Transverse colon (tissue), 4 donors: ENCODE measurements around the gene SH2B3. TPM values are rescaled to one million over a fixed set of nuclear protein-coding genes. Genes with fewer than 3 reads are reported as not detected.

Experiments
- DNase-seq: peaks from one replicate; pipeline ENCODE4 v3.0.0-alpha.2; 2019
- H3K27ac ChIP-seq, 4 donors: fragments of 200-600 bp; sonication (generic); 2 replicates each; pipeline ENCODE4 v1.5.1; 2016 to 2018; ENCODE audit warnings: inconsistent platforms in 4 of 4
- H3K27me3 ChIP-seq: fragments of 200-600 bp; sonication (generic); 2 replicates; pipeline ENCODE4 v1.5.1; 2017; ENCODE audit warnings: inconsistent platforms
- H3K36me3 ChIP-seq, 4 donors: fragments of 200-600 bp; sonication (generic); 2 replicates each; pipeline ENCODE4 v1.5.1; 2017 to 2019; ENCODE audit warnings: inconsistent platforms in 4 of 4
- H3K4me1 ChIP-seq, 4 donors: fragments of 200-600 bp; sonication (generic); 2 replicates each; pipeline ENCODE4 v1.5.1; 2017 to 2020; ENCODE audit warnings: inconsistent platforms in 4 of 4
- H3K4me3 ChIP-seq, 4 donors: fragments of 200-600 bp; sonication (generic); 1 replicate in 1 of 4; 2 replicates in 3 of 4; pipeline versions ENCODE4 v1.5.1 to v1.6.1; 2017 to 2019; ENCODE audit warnings: inconsistent platforms in 4 of 4
- H3K9me3 ChIP-seq, 2 donors: fragments of 200-600 bp; sonication (generic); 2 replicates each; pipeline ENCODE4 v1.5.1; 2017 to 2019; ENCODE audit warnings: inconsistent platforms in 2 of 2
- CTCF ChIP-seq, 5 experiments: fragments of 200-600 bp in 3 of 5; fragments of 450-650 bp in 2 of 5; sonication (generic) in 3 of 5; IDR thresholded peaks; 1 replicate in 2 of 5; 2 replicates in 3 of 5; pipeline ENCODE4 v1.5.1; 2016 to 2017; ENCODE audit warnings: antibody characterized with exemption in 5 of 5, inconsistent platforms in 3 of 5, mild to moderate bottlenecking in 2 of 5, moderate library complexity in 1 of 5
- EP300 ChIP-seq: sonication (generic); formaldehyde crosslinking; IDR thresholded peaks from one replicate; pipeline ENCODE4 v1.6.1; 2017; ENCODE audit warnings: antibody characterized with exemption, low read depth
- POLR2A ChIP-seq: fragments of 450-650 bp; IDR thresholded peaks from one replicate; pipeline ENCODE4 v1.6.1; 2016; ENCODE audit warnings: antibody characterized with exemption, mild to moderate bottlenecking, moderate library complexity
- POLR2AphosphoS5 ChIP-seq, 3 donors: sonication (generic); formaldehyde crosslinking; IDR thresholded peaks; one replicate each; pipeline ENCODE4 v1.6.1; 2016; ENCODE audit warnings: antibody characterized with exemption in 3 of 3
- WGBS, 2 donors: methylation state at CpG; one replicate each; pipeline ENCODE4 v1.1.5; 2018; ENCODE audit warnings: low coverage in 1 of 2; 5-methylcytosine and 5-hydroxymethylcytosine counted together
- in situ Hi-C, 4 donors: fragments of 200-750 bp; cut with MboI; loops; one replicate each; pipeline versions ENCODE4 v1.15.0 to v1.15.1; 2017; ENCODE audit warnings: low sequenced_read_pairs in 3 of 4, low pct_ligation_motif_present in 1 of 4, low pct_unique_long_range_greater_than_20kb in 1 of 4
- intact Hi-C: fragments of 100-400 bp; cut with DNase I; formaldehyde crosslinking; loops from one replicate; pipeline ENCODE4 v1.15.1; 2023; ENCODE audit warnings: low total_unique reads
- total RNA-seq, 4 donors: library from RNA; depleted of rRNA; stranded (reverse); fragments of >200 nt; gene quantifications; one replicate each; pipeline ENCODE4 v1.1.0, GENCODE V29; 2016

Gene SH2B3
- total RNA-seq, 4 donors from 2014 or later, result 22.3 to 99.1 (median 43.6) TPM

GRCh38 chr12:111453071-111453989 is 47.6 kb downstream of the SH2B3 start:
- Histone ChIP-seq H3K4me1 (no peaks in the 10 kb centered on the region), H3K27ac (no peak overlapping the region), H3K9me3 (no peaks in the 10 kb centered on the region), H3K27me3 (no peaks in the 10 kb centered on the region), H3K4me3 (no peak overlapping the region), H3K36me3 (peaks cover 0 to 31% (median 10%) of the 10 kb centered on the region in 4 donors)
- no peak for DNase-seq
- intact Hi-C loops (loop anchor here (2.0 kb wide), 1 partner anchor 59 kb away; no protein-coding TSS in a partner anchor), in situ Hi-C loops (loop anchor here in 2 of 4 donors (5.0 kb wide), 1 partner anchor 56 kb away; no protein-coding TSS in a partner anchor)
- WGBS, 2 donors, result 94 to 100% methylated on average over 8 to 23 of the region's 25 CpGs
- no peak for TF ChIP-seq CTCF (IDR thresholded peaks at IDR 0.05)

- Histone ChIP-seq H3K27me3 (no peaks in the 10 kb centered on the region), H3K36me3 (peaks cover 0 to 24% (median 11%) of the 10 kb centered on the region in 4 donors), H3K4me1 (no peaks in the 10 kb centered on the region), H3K27ac (no peak overlapping the region), H3K9me3 (no peaks in the 10 kb centered on the region), H3K4me3 (no peak overlapping the region)
- 79 to 81% methylated on average over 4 of the region's 4 CpGs for WGBS, 2 donors
- no peak for DNase-seq
- intact Hi-C loops, result no loop called here
- in situ Hi-C loops, result loop anchor here in 2 of 4 donors (5.0 kb wide), 1 partner anchor 57 kb away; no protein-coding TSS in a partner anchor
- no peak for TF ChIP-seq POLR2A
- no peak for TF ChIP-seq POLR2AphosphoS5 (IDR thresholded peaks at IDR 0.05)
- TF ChIP-seq EP300, result no peak
- TF ChIP-seq CTCF (IDR thresholded peaks at IDR 0.05), result no peak
Observed at GRCh38 chr12:111454311-111454710, 48.6 kb downstream of the SH2B3 start.

- DNase-seq, result no peak
- Histone ChIP-seq H3K4me3 (no peak overlapping the region), H3K27ac (no peak overlapping the region), H3K4me1 (no peaks in the 10 kb centered on the region), H3K36me3 (peaks cover 0 to 25% (median 14%) of the 10 kb centered on the region in 4 donors), H3K9me3 (no peaks in the 10 kb centered on the region), H3K27me3 (no peaks in the 10 kb centered on the region)
- intact Hi-C loops (no loop called here), in situ Hi-C loops (loop anchor here in 2 of 4 donors (5.0 kb wide), 1 partner anchor 58 kb away; no protein-coding TSS in a partner anchor)
- 75 to 90% methylated on average over 5 to 11 of the region's 11 CpGs for WGBS, 2 donors
- TF ChIP-seq POLR2A (no peak), EP300 (no peak), CTCF (IDR thresholded peaks at IDR 0.05) (no peak)
Observed at GRCh38 chr12:111454716-111455447, 49.2 kb downstream of the SH2B3 start.
